ENCODE results near the gene SIL1. TPM values are rescaled to one million over a fixed set of nuclear protein-coding genes. Genes with fewer than 3 reads are reported as not detected.

The SIL1 gene
- total RNA-seq, 4 donors from 2014 or later = 20.3 to 39.2 (median 29.1) TPM

DNA sequence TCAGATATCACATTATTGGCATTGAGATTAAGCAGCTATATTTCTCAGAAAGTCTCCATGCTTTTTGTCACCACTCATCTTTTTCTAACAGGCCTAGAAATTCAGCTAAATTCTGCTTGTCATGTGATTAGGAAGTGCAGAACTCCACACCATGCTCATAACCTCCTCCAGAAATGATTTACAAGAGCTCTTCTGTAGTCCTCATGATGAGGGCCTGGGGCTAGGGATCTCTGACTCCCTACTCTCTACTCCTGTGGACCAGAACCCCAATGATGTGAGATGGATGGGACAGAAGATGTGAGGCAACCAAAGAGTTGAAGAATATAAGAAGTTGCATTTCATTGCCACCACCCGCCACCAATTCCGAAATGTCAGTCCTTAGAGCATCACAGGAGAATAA, 16.5 kb upstream of the SIL1 start:
- TF ChIP-seq POLR2A (IDR thresholded peaks at IDR 0.05; ENCODE audit: low read depth) = no peak
- no peak for TF ChIP-seq EP300 (IDR thresholded peaks at IDR 0.05)
- TF ChIP-seq, protein P1, sequence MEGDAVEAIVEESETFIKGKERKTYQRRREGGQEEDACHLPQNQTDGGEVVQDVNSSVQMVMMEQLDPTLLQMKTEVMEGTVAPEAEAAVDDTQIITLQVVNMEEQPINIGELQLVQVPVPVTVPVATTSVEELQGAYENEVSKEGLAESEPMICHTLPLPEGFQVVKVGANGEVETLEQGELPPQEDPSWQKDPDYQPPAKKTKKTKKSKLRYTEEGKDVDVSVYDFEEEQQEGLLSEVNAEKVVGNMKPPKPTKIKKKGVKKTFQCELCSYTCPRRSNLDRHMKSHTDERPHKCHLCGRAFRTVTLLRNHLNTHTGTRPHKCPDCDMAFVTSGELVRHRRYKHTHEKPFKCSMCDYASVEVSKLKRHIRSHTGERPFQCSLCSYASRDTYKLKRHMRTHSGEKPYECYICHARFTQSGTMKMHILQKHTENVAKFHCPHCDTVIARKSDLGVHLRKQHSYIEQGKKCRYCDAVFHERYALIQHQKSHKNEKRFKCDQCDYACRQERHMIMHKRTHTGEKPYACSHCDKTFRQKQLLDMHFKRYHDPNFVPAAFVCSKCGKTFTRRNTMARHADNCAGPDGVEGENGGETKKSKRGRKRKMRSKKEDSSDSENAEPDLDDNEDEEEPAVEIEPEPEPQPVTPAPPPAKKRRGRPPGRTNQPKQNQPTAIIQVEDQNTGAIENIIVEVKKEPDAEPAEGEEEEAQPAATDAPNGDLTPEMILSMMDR (IDR thresholded peaks at IDR 0.05) = no peak
- no peak for TF ChIP-seq POLR2AphosphoS5 (IDR thresholded peaks at IDR 0.05)
- no peak overlapping the region for H3K27ac ChIP-seq (replicated peaks in 1 of 4)
- no peak overlapping the region for H3K4me3 ChIP-seq
- intact Hi-C loops (cut with DNase I) = no loop called here
- H3K9me3 ChIP-seq = no peaks in the 10 kb centered on the region
- no peaks in the 10 kb centered on the region for H3K36me3 ChIP-seq
- H3K27me3 ChIP-seq = no peaks in the 10 kb centered on the region
- WGBS = 95% methylated on average over 2 of the region's 2 CpGs
- H3K4me1 ChIP-seq = peaks cover 0 to 4% (median 0%) of the 10 kb centered on the region in 4 donors
- no peak for DNase-seq (ENCODE audit: extremely low spot score)

DNA sequence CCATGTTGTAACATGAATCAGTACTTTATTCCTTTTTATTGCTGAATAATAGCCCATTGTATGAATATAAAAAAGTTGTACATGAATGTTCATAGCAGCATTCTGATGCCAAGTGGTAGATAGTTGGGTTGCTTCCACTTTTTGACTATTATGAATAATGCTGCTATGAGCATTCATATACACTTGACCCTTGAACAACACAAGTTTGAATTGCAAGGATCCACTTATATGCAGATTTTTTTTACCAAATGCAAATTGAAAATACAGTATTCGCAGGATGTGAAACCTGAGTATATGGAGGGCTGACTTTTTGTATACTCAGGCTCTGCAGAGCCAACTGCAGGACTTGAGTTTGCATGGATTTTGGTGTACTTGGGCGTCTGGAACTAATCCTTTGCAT, 14.7 kb upstream of the SIL1 start:
- no peak for TF ChIP-seq EP300 (IDR thresholded peaks at IDR 0.05)
- no peak for TF ChIP-seq POLR2A (IDR thresholded peaks at IDR 0.05; ENCODE audit: low read depth)
- TF ChIP-seq, protein P1 (IDR thresholded peaks at IDR 0.05) = no peak
- no peak for TF ChIP-seq POLR2AphosphoS5 (IDR thresholded peaks at IDR 0.05)
- Histone ChIP-seq H3K36me3 (no peaks in the 10 kb centered on the region), H3K4me1 (peaks cover 0 to 4% (median 0%) of the 10 kb centered on the region in 4 donors), H3K27ac (replicated peaks in 1 of 4) (no peak overlapping the region), H3K4me3 (no peak overlapping the region), H3K9me3 (no peaks in the 10 kb centered on the region), H3K27me3 (no peaks in the 10 kb centered on the region)
- intact Hi-C loops (cut with DNase I) = no loop called here
- DNase-seq (ENCODE audit: extremely low spot score) = no peak
- WGBS = 79% methylated on average over 2 of the region's 2 CpGs

DNA sequence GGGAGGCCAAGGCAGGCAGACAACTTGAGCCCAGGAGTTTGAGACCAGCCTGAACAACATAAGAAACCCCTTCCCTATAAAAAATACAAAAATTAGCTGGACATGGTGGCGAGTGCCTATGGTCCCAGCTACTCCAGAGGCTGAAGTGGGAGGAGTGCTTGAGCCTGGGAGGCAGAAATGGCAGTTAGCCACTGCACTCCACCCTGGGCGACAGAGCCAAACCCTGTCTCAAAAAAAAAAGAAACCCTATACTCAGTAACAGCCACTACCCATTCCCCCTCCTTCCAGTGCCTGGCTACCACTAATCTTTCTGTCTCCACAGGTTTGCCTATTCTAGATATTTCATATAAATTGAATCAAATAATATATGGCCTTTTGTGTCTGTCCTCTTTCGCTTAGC, 14.3 kb upstream of the SIL1 start:
- no peak for DNase-seq (ENCODE audit: extremely low spot score)
- WGBS = 66% methylated on average over 3 of the region's 3 CpGs
- H3K36me3 ChIP-seq = no peaks in the 10 kb centered on the region
- TF ChIP-seq, protein P1 (IDR thresholded peaks at IDR 0.05) = no peak
- TF ChIP-seq POLR2AphosphoS5 (IDR thresholded peaks at IDR 0.05) = no peak
- TF ChIP-seq POLR2A (IDR thresholded peaks at IDR 0.05; ENCODE audit: low read depth) = no peak
- no peak for TF ChIP-seq EP300 (IDR thresholded peaks at IDR 0.05)
- H3K4me3 ChIP-seq = no peak overlapping the region
- no peak overlapping the region for H3K27ac ChIP-seq (replicated peaks in 1 of 4)
- H3K27me3 ChIP-seq = no peaks in the 10 kb centered on the region
- no peaks in the 10 kb centered on the region for H3K9me3 ChIP-seq
- peaks cover 0 to 4% (median 0%) of the 10 kb centered on the region in 4 donors for H3K4me1 ChIP-seq
- intact Hi-C loops (cut with DNase I) = no loop called here

DNA sequence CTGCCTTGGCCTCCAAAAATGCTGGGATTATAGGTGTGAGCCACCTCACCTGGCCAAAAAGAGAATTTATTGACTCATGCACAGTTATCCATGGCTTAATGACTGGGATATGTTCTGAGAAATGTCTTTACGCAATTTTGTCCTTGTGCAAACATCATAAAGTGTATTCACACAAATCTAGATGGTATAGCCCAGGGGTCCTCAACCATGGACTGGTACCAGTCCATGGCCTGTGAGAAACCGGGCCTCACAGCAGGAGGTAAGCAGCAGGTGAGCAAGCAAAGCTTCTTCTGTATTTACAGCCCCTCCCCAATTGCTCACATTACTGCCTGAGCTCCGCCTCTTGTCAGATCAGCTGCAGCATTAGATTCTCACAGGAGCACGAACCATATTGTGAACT, 12.4 kb upstream of the SIL1 start:
- TF ChIP-seq POLR2A (IDR thresholded peaks at IDR 0.05; ENCODE audit: low read depth) = no peak
- TF ChIP-seq POLR2AphosphoS5 (IDR thresholded peaks at IDR 0.05) = no peak
- no peak for TF ChIP-seq EP300 (IDR thresholded peaks at IDR 0.05)
- peaks cover 0 to 4% (median 0%) of the 10 kb centered on the region in 4 donors for H3K4me1 ChIP-seq
- 91% methylated on average over 4 of the region's 4 CpGs for WGBS
- H3K36me3 ChIP-seq = no peaks in the 10 kb centered on the region
- H3K27me3 ChIP-seq = no peaks in the 10 kb centered on the region
- H3K9me3 ChIP-seq = no peaks in the 10 kb centered on the region
- no peak for DNase-seq (ENCODE audit: extremely low spot score)
- H3K4me3 ChIP-seq = no peak overlapping the region
- intact Hi-C loops (cut with DNase I) = no loop called here
- no peak overlapping the region for H3K27ac ChIP-seq (replicated peaks in 1 of 4)

DNA sequence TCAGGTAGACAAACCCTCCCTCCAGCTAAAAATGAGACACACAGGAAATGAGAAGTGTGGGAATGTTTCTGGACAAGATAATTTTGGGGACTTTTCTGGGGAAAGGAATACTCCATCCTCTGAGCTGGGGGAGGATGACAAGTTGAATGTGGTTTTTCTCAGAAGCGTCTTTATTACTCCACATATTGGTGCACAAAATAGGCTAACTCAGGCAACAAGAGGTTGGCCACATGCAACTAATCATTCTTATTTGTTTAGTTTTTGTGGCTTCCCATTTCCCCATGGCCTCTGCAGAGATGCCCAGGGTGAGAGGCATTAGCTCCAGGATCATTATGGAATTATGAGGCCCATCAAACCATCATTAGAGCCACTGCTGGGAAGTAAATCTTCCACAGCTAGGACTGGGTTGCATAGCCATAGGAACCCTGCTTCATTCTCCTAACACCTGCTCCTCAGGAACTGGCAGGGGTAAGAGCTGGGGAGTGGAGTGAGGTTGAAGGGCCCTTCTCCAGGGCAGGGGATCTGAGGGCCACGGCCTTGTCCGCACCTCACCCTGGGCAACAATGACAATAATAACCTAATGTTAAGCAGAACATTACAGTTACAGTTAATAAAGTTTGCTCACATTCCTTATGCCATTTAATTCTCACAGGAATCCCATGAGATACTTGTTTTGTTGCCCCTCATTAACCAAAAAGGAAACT, 9.3 kb upstream of the SIL1 start:
- TF ChIP-seq EP300 (IDR thresholded peaks at IDR 0.05) = no peak
- TF ChIP-seq, protein P1 (IDR thresholded peaks at IDR 0.05) = no peak
- no peak for TF ChIP-seq POLR2A (IDR thresholded peaks at IDR 0.05; ENCODE audit: low read depth)
- no peak for TF ChIP-seq POLR2AphosphoS5 (IDR thresholded peaks at IDR 0.05)
- no peak for DNase-seq (ENCODE audit: extremely low spot score)
- Histone ChIP-seq H3K27ac (replicated peaks in 1 of 4) (no peak overlapping the region), H3K36me3 (no peaks in the 10 kb centered on the region), H3K9me3 (no peaks in the 10 kb centered on the region), H3K4me3 (no peak overlapping the region), H3K27me3 (no peaks in the 10 kb centered on the region), H3K4me1 (peaks cover 0 to 5% (median 0%) of the 10 kb centered on the region in 4 donors)
- WGBS = 98% methylated on average over 3 of the region's 3 CpGs
- intact Hi-C loops (cut with DNase I) = loop anchor here (5.0 kb wide), 1 partner anchor 40 kb away; no protein-coding TSS in a partner anchor

All from esophagus muscularis mucosa (tissue), 4 donors.